ENCODE data around the gene ADAMTSL5. TPM values are rescaled to one million over a fixed set of nuclear protein-coding genes. Genes with fewer than 3 reads are reported as not detected.

ADAMTSL5 gene
- total and polyA plus RNA-seq, 2 of the 13 experiments (the other 11 are each of a cell fraction or from before 2014, with no cell fraction given): 0.60 to 2.7 TPM

DNA sequence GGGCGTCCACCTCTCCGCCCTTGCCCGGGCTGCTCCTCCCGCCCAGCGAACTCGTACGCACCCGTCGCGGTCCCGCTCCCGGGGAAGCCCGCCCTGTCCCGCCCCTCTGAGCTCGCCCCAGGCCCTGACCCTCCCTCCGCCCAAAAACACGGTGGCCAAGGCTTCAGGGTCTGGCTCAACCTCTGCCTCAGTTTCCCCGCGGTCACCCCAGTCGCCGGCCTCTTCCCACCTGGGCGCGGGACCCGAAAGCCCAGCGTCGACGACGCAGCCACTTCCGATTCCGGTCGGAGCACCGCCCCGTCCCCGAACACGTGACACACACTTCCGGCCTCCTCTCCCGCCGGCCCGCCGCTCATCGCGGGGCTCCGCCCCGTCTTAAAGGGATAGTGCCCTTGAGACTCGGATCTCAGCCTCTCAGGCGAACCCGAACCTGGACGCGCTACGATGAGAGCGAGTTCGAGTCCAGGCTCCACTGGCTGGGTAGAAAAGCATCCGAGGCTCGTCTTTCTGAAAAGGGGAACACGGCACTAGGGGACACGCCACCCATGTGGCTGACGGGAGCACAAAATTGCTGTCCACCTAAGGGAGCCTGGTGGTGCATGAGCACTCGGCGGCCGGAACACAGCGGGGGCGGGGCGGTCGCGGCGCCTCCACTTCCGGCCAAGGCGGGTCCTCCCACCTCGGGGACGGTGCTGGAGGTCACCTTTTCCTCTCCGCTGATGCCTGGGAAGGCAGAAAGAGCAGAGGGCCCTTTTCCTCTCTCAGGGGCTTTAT lies 33.7 kb downstream of the ADAMTSL5 start, which contains the start of gene C19orf25 (continued):
- TF ChIP-seq ASH2L (IDR thresholded peaks at IDR 0.05; ENCODE audit: insufficient read length, low read depth, low read length) (peak; percentile 77), RFXAP (CRISPR knock-in tag; IDR thresholded peaks at IDR 0.05; ENCODE audit: borderline replicate concordance) (0 out of 2 replicates have a peak, but pooled peaks have one; percentile 43), ZNF260 (CRISPR knock-in tag; IDR thresholded peaks at IDR 0.05; ENCODE audit: borderline replicate concordance, low read depth) (no peak), ZNF180 (CRISPR knock-in tag; IDR thresholded peaks at IDR 0.05; ENCODE audit: borderline replicate concordance, low read depth) (no peak), EP300 (IDR thresholded peaks at IDR 0.05; ENCODE audit: low read depth in 2 of 2, low read length in 2 of 2) (no peak), EP300 (CRISPR knock-in tag; IDR thresholded peaks at IDR 0.05; ENCODE audit: borderline replicate concordance) (no peak), ZNF543 (CRISPR knock-in tag; IDR thresholded peaks at IDR 0.05) (no peak), ZNF253 (CRISPR knock-in tag; IDR thresholded peaks at IDR 0.05; ENCODE audit: borderline replicate concordance) (no peak), NFATC3 (CRISPR knock-in tag; IDR thresholded peaks at IDR 0.05) (no peak), RBM22 (optimal IDR thresholded peaks at IDR 0.05; ENCODE audit: low read length) (no peak), HNRNPH1 (optimal IDR thresholded peaks at IDR 0.05; ENCODE audit: low read depth, low read length) (no peak), HMG20A (CRISPR knock-in tag; IDR thresholded peaks at IDR 0.05; ENCODE audit: borderline replicate concordance) (no peak), YY1 (IDR thresholded peaks at IDR 0.05; ENCODE audit: insufficient read depth, insufficient replicate concordance, low read depth, low read length) (peak; percentile 46), ERF (CRISPR knock-in tag; IDR thresholded peaks at IDR 0.05) (peak; percentile 77), MXI1 (IDR thresholded peaks at IDR 0.05; ENCODE audit: borderline replicate concordance, low read depth, low read length) (peak; percentile 77; the same call in 1 of the 3 replicates), ZFY (CRISPR knock-in tag; IDR thresholded peaks at IDR 0.05) (peak; percentile 53), ZNF552 (CRISPR knock-in tag; IDR thresholded peaks at IDR 0.05; ENCODE audit: borderline replicate concordance) (no peak), HMG20B (CRISPR knock-in tag; conservative IDR thresholded peaks at IDR 0.05) (0 out of 2 replicates have a peak, but pooled peaks have one; percentile 10), ZNF550 (CRISPR knock-in tag; IDR thresholded peaks at IDR 0.05; ENCODE audit: borderline replicate concordance) (no peak), ZNF296 (CRISPR knock-in tag; conservative IDR thresholded peaks at IDR 0.05) (no peak)
- TF ChIP-seq, protein P1, sequence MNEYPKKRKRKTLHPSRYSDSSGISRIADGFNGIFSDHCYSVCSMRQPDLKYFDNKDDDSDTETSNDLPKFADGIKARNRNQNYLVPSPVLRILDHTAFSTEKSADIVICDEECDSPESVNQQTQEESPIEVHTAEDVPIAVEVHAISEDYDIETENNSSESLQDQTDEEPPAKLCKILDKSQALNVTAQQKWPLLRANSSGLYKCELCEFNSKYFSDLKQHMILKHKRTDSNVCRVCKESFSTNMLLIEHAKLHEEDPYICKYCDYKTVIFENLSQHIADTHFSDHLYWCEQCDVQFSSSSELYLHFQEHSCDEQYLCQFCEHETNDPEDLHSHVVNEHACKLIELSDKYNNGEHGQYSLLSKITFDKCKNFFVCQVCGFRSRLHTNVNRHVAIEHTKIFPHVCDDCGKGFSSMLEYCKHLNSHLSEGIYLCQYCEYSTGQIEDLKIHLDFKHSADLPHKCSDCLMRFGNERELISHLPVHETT (CRISPR knock-in tag; conservative IDR thresholded peaks at IDR 0.05): peak; percentile 70; the same call in 1 of the 2 replicates
- TF ChIP-seq, protein P2, sequence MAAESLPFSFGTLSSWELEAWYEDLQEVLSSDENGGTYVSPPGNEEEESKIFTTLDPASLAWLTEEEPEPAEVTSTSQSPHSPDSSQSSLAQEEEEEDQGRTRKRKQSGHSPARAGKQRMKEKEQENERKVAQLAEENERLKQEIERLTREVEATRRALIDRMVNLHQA (CRISPR knock-in tag; IDR thresholded peaks at IDR 0.05): no peak
- TF ChIP-seq, protein P3, sequence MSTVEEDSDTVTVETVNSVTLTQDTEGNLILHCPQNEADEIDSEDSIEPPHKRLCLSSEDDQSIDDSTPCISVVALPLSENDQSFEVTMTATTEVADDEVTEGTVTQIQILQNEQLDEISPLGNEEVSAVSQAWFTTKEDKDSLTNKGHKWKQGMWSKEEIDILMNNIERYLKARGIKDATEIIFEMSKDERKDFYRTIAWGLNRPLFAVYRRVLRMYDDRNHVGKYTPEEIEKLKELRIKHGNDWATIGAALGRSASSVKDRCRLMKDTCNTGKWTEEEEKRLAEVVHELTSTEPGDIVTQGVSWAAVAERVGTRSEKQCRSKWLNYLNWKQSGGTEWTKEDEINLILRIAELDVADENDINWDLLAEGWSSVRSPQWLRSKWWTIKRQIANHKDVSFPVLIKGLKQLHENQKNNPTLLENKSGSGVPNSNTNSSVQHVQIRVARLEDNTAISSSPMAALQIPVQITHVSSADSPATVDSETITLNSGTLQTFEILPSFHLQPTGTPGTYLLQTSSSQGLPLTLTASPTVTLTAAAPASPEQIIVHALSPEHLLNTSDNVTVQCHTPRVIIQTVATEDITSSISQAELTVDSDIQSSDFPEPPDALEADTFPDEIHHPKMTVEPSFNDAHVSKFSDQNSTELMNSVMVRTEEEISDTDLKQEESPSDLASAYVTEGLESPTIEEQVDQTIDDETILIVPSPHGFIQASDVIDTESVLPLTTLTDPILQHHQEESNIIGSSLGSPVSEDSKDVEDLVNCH (CRISPR knock-in tag; IDR thresholded peaks at IDR 0.05): no peak
- TF ChIP-seq, protein P4, sequence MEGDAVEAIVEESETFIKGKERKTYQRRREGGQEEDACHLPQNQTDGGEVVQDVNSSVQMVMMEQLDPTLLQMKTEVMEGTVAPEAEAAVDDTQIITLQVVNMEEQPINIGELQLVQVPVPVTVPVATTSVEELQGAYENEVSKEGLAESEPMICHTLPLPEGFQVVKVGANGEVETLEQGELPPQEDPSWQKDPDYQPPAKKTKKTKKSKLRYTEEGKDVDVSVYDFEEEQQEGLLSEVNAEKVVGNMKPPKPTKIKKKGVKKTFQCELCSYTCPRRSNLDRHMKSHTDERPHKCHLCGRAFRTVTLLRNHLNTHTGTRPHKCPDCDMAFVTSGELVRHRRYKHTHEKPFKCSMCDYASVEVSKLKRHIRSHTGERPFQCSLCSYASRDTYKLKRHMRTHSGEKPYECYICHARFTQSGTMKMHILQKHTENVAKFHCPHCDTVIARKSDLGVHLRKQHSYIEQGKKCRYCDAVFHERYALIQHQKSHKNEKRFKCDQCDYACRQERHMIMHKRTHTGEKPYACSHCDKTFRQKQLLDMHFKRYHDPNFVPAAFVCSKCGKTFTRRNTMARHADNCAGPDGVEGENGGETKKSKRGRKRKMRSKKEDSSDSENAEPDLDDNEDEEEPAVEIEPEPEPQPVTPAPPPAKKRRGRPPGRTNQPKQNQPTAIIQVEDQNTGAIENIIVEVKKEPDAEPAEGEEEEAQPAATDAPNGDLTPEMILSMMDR (CRISPR knock-in tag; IDR thresholded peaks at IDR 0.05): no peak

Data from HepG2 (cell line).